HepG2 (cell line): ENCODE measurements around the gene ELAPOR1. TPM values are rescaled to one million over a fixed set of nuclear protein-coding genes. Genes with fewer than 3 reads are reported as not detected.

Source experiments
- KIAA2018 ChIP-seq: sonication (generic); formaldehyde crosslinking; IDR thresholded peaks from 2 replicates; pipeline ENCODE4 v1.5.0; 2020; ENCODE audit warnings: mild to moderate bottlenecking, missing genetic modification reagents, borderline replicate concordance
- YY1 ChIP-seq: IDR thresholded peaks from 2 replicates; pipeline ENCODE4 v1.6.1; 2011; ENCODE audit warnings: low read length, low read depth, moderate library complexity, mild to moderate bottlenecking; ENCODE audit not compliant: insufficient read depth, insufficient replicate concordance
- ZBTB2 ChIP-seq: sonication (generic); formaldehyde crosslinking; IDR thresholded peaks from 2 replicates; pipeline ENCODE4 v1.8.0; 2022; ENCODE audit warnings: low read depth, missing genetic modification reagents
- ZNF101 ChIP-seq: sonication (generic); formaldehyde crosslinking; IDR thresholded peaks from 2 replicates; pipeline ENCODE4 v1.4.0; 2020; ENCODE audit warnings: mild to moderate bottlenecking, low read depth, missing genetic modification reagents, borderline replicate concordance
- ZNF407 ChIP-seq: sonication (generic); formaldehyde crosslinking; IDR thresholded peaks from one replicate; pipeline ENCODE4 v1.5.1; 2020; ENCODE audit warnings: mild to moderate bottlenecking, missing genetic modification reagents; ENCODE audit errors: not compliant biosample characterization
- ZNF839 ChIP-seq: sonication (generic); formaldehyde crosslinking; IDR thresholded peaks from 2 replicates; pipeline ENCODE4 v1.4.0; 2020; ENCODE audit warnings: missing genetic modification reagents, mild to moderate bottlenecking, borderline replicate concordance
- polyA plus RNA-seq, 8 experiments: library from polyadenylated mRNA; depleted of rRNA in 3 of 8; stranded (reverse) in 7 of 8; unstranded in 1 of 8; fragments of >200 nt; fragmentation: Illumina TruSeq in 4 of 8; extraction: Trizol in 4 of 8; gene quantifications; 2 replicates each; pipeline versions ENCODE4 v1.2.1 to v1.2.3, GENCODE V29; 2011 to 2016; ENCODE audit warnings: low read depth in 4 of 8, missing spikeins in 1 of 8, mixed read lengths in 1 of 8; ENCODE audit not compliant: insufficient read depth in 1 of 8
- total RNA-seq, 5 experiments: library from RNA; depleted of rRNA; stranded (reverse); fragments of >200 nt; fragmentation: Illumina TruSeq; extraction: Trizol; gene quantifications; 2 replicates each; pipeline ENCODE4 v1.2.3, GENCODE V29; 2016; ENCODE audit warnings: low read depth in 1 of 5
- TF ChIP-seq, protein P1 (sequence below): sonication (generic); formaldehyde crosslinking; IDR thresholded peaks from 2 replicates; pipeline ENCODE4 v1.5.1; 2020; ENCODE audit warnings: missing genetic modification reagents, mild to moderate bottlenecking, borderline replicate concordance

Gene ELAPOR1
- total and polyA plus RNA-seq, 2 of the 13 experiments (the other 11 are each of a cell fraction or from before 2014, with no cell fraction given), result 0.13 to 0.20 TPM

- TF ChIP-seq ZNF407, result peak; percentile 95
- peak; percentile 80 for TF ChIP-seq ZBTB2
- TF ChIP-seq, protein P1, sequence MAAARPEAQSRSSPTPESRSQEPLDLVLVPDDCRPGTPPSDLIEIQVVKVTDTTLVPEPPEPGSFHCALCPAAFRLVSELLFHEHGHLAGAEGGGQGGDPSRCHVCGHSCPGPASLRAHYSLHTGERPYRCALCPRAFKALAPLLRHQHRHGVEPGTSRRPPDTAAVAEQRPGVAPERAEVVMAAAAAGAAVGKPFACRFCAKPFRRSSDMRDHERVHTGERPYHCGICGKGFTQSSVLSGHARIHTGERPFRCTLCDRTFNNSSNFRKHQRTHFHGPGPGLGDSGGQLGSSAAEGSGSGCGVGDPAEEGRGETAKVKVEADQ, result peak; percentile 84
- peak; percentile 32; the same call in 1 of the 2 replicates for TF ChIP-seq ZNF839 (CRISPR knock-in tag)
- TF ChIP-seq ZNF101 (CRISPR knock-in tag), result no peak
- peak; percentile 72 for TF ChIP-seq YY1
- no peak; the same call in 1 of the 2 replicates for TF ChIP-seq KIAA2018 (CRISPR knock-in tag)
These were observed 13.8 kb upstream of the ELAPOR1 start (continued) for GRCh38 chr1:109099938-109100773.
